ENCODE data around the gene EPM2AIP1.

EPM2AIP1 gene

GRCh38 chr3:37025561-37026335 lies 32.8 kb upstream of the EPM2AIP1 start:
- H3K4me3 ChIP-seq (ENCODE audit: low read depth, low read length), result no peak overlapping the region
- no peak for TF ChIP-seq CTCF (IDR thresholded peaks at IDR 0.05; ENCODE audit: borderline replicate concordance, insufficient read depth, low read depth, low read length)

DNA sequence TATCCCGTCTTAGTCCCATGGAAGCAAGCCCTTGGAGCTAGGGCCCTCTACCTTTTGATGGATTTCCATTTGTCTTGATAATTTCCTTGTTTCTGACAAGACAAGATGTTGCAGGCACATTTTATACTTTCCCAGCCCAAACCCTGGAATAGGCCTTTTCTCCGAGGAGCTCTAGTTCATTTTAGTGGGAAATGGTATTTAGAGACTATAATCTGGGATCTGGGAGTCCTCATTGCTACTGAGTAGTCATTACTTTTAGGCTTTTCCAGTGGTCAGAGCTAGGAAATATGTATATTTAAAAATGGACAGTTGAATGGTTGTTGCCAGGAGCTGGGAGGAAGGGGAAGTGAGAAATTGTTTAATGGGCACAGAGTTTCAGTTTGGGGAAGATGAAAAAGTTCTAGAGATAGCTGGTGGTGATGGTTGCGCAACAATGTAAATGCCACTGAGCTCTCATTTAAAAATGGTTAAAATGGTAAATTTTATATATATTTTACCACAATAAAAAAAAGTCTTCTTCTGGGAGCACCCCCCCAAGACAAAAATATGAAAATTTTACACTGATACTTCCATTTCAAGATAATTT lies 32.0 kb upstream of the EPM2AIP1 start:
- TF ChIP-seq CTCF (IDR thresholded peaks at IDR 0.05; ENCODE audit: borderline replicate concordance, insufficient read depth, low read depth, low read length), result no peak
- no peak overlapping the region for H3K4me3 ChIP-seq (ENCODE audit: low read depth, low read length)

GRCh38 chr3:37024092-37024491 lies 31.2 kb upstream of the EPM2AIP1 start:
- TF ChIP-seq CTCF (IDR thresholded peaks at IDR 0.05; ENCODE audit: borderline replicate concordance, insufficient read depth, low read depth, low read length), result no peak

DNA sequence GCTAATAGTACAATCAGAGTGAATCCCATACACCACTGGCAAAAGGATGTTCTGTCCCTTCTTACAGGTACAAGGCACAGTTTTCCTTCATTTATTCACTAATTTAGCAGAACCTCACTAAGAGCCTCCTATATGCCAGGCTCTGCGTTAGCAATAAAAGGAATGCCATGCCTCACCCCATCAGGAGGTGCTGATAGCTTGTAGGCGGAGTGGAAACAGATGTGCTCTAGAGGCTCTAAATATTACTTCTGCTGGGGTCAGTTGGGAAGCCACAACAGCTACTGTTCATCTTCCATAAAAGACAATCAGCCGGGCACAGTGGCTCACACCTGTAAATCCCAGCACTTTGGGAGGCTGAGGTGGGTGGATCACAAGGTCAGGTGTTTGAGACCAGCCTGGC lies 24.8 kb upstream of the EPM2AIP1 start:
- no peak for TF ChIP-seq CTCF (IDR thresholded peaks at IDR 0.05; ENCODE audit: borderline replicate concordance, insufficient read depth, low read depth, low read length)
- no peak overlapping the region for H3K4me3 ChIP-seq (ENCODE audit: low read depth, low read length)

More at GRCh38 chr3:37024092-37024491, 31.2 kb upstream of the EPM2AIP1 start:
- no peak overlapping the region for H3K4me3 ChIP-seq (ENCODE audit: low read depth, low read length)

DNA sequence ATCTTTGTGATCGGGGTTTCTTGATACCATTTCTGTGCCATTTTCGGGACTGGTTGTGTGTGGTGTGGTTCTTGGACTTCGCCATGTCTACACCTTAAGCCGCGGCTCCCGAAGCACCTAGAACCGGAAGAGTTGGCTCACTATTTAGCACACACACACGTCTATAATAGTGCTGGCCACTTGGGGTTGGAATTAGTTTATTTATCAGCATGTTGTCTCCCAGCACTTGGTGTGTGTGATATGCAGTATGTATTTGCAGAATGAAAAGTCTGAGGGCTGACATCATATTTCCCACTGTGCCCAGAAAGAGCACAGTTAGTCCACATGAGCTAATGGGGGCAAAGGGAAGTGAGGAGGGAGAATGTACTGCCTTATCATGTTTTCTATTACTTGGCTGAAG lies 24.0 kb upstream of the EPM2AIP1 start:
- H3K4me3 ChIP-seq (ENCODE audit: low read depth, low read length), result no peak overlapping the region
- no peak for TF ChIP-seq CTCF (IDR thresholded peaks at IDR 0.05; ENCODE audit: borderline replicate concordance, insufficient read depth, low read depth, low read length)

- H3K4me3 ChIP-seq (ENCODE audit: low read depth, low read length), result no peak overlapping the region
- TF ChIP-seq CTCF (IDR thresholded peaks at IDR 0.05; ENCODE audit: borderline replicate concordance, insufficient read depth, low read depth, low read length), result no peak
These were observed 22.7 kb upstream of the EPM2AIP1 start for GRCh38 chr3:37015642-37016041.

DNA sequence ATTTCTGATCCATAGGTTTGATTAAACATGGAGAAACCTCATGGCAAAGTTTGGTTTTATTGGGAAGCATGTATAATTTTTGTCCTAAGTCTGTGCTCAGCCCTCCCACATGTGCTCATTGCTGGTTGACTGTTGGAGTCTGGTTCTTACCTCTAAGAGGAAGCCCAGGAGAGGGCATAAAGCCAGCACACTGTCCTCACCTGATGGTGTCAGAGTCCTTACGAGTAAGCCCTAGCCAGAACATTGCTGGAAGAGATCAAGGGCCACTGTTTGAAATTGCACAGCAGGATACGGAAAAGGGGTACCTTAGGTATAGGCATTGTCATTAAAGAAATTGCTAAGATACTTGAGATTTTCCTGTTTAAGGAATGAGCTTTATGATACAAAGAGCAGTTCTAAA lies 21.7 kb upstream of the EPM2AIP1 start:
- TF ChIP-seq CTCF (IDR thresholded peaks at IDR 0.05; ENCODE audit: borderline replicate concordance, insufficient read depth, low read depth, low read length), result no peak
- H3K4me3 ChIP-seq (ENCODE audit: low read depth, low read length), result no peak overlapping the region

All from GM12875 (cell line).